ENCODE results near the gene BICC1.

- TF ChIP-seq AFF4 (CRISPR knock-in tag; IDR thresholded peaks at IDR 0.05), result no peak
- TF ChIP-seq, protein P1, sequence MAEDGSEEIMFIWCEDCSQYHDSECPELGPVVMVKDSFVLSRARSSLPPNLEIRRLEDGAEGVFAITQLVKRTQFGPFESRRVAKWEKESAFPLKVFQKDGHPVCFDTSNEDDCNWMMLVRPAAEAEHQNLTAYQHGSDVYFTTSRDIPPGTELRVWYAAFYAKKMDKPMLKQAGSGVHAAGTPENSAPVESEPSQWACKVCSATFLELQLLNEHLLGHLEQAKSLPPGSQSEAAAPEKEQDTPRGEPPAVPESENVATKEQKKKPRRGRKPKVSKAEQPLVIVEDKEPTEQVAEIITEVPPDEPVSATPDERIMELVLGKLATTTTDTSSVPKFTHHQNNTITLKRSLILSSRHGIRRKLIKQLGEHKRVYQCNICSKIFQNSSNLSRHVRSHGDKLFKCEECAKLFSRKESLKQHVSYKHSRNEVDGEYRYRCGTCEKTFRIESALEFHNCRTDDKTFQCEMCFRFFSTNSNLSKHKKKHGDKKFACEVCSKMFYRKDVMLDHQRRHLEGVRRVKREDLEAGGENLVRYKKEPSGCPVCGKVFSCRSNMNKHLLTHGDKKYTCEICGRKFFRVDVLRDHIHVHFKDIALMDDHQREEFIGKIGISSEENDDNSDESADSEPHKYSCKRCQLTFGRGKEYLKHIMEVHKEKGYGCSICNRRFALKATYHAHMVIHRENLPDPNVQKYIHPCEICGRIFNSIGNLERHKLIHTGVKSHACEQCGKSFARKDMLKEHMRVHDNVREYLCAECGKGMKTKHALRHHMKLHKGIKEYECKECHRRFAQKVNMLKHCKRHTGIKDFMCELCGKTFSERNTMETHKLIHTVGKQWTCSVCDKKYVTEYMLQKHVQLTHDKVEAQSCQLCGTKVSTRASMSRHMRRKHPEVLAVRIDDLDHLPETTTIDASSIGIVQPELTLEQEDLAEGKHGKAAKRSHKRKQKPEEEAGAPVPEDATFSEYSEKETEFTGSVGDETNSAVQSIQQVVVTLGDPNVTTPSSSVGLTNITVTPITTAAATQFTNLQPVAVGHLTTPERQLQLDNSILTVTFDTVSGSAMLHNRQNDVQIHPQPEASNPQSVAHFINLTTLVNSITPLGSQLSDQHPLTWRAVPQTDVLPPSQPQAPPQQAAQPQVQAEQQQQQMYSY (CRISPR knock-in tag; IDR thresholded peaks at IDR 0.05), result no peak
Observed at GRCh38 chr10:58859526-58859925, 346.9 kb downstream of the BICC1 start.
